ENCODE data around the gene SCIN. TPM values are rescaled to one million over a fixed set of nuclear protein-coding genes. Genes with fewer than 3 reads are reported as not detected.

The SCIN gene
- total and polyA plus RNA-seq, 2 of the 8 experiments (the other 6 are each of a cell fraction or from before 2014, with no cell fraction given) = 0.47 to 1.9 TPM

DNA sequence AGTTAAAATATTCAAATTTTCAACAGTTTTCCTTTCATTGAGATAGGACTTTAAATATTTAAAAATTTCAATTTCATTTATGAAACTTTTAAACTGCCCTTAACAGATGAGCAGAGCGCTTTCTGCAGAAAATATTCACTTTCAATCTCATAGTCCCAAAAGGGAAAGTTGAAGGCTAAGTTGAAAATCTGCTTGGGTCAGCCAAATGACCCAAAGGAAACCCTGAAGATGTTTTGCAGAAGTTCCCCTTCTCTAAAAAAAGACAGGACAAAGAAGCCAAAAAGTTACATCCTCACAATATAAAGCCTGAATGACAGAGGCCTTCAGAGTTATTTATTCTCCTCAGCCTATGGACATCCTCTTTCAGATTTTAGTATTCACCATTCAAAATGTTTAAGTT lies 17.6 kb upstream of the SCIN start:
- no peaks in the 10 kb centered on the region for H3K79me2 ChIP-seq (ENCODE audit: control insufficient read depth in 1 of 2, insufficient read depth in 2 of 2, low read length in 2 of 2)
- H3K9ac ChIP-seq (replicated peaks in 1 of 4; ENCODE audit: extremely low read depth in 1 of 4, low read depth in 3 of 4, low read length in 3 of 4) = no peak overlapping the region
- no peak overlapping the region for H3K18ac ChIP-seq (ENCODE audit: extremely low read depth, low read length)
- H3K4me2 ChIP-seq (ENCODE audit: insufficient read depth in 1 of 2, low read depth in 2 of 2, low read length in 2 of 2) = no peak overlapping the region
- H4K8ac ChIP-seq (ENCODE audit: extremely low read depth, insufficient read depth, low read length) = no peak overlapping the region
- no peaks in the 10 kb centered on the region for H3K23me2 ChIP-seq (ENCODE audit: low read depth, low read length)
- no peak overlapping the region for H2AK5ac ChIP-seq (ENCODE audit: low read depth, low read length)
- no peak overlapping the region for H3K27ac ChIP-seq (ENCODE audit: low read depth, low read length)
- H3K23ac ChIP-seq (ENCODE audit: insufficient read length) = no peak overlapping the region
- no peaks in the 10 kb centered on the region for H3K36me3 ChIP-seq (ENCODE audit: control insufficient read depth in 2 of 4, insufficient read depth in 4 of 4, low read length in 3 of 4)
- POLR2A ChIA-PET (ENCODE audit: partially characterized antibody) = interaction anchor here (1.0 kb wide), 1 partner anchor 19 kb away, joined by 5 read pairs; no protein-coding TSS in a partner anchor
- DNase-seq (ENCODE audit: low read depth in 1 of 2, low spot score in 2 of 2) (no peak), FAIRE-seq (no peak)
- no peak overlapping the region for H2BK20ac ChIP-seq (ENCODE audit: low read length)
- H2AFZ ChIP-seq (ENCODE audit: low read length) = no peak overlapping the region
- H4K91ac ChIP-seq (replicated peaks; ENCODE audit: insufficient read length, low read length) = no peak overlapping the region
- H2BK120ac ChIP-seq (replicated peaks; ENCODE audit: low read depth, low read length) = no peak overlapping the region
- no peaks in the 10 kb centered on the region for H3K27me3 ChIP-seq (replicated peaks in 1 of 4; ENCODE audit: control insufficient read depth in 3 of 4, extremely low read depth in 1 of 4, insufficient read depth in 3 of 4, low read length in 3 of 4)
- no peak overlapping the region for H3K14ac ChIP-seq (ENCODE audit: insufficient read length)
- H3K4me3 ChIP-seq (ENCODE audit: extremely low read depth in 1 of 4, insufficient read depth in 2 of 4, low read depth in 3 of 4, low read length in 4 of 4) = no peak overlapping the region
- no peaks in the 10 kb centered on the region for H4K20me1 ChIP-seq (replicated peaks in 1 of 2; ENCODE audit: control insufficient read depth in 1 of 2, insufficient read depth in 2 of 2, low read length in 2 of 2)
- no peaks in the 10 kb centered on the region for H3K79me1 ChIP-seq (ENCODE audit: low read depth, low read length)
- H3K56ac ChIP-seq (replicated peaks; ENCODE audit: insufficient read length, low read depth, low read length) = no peak overlapping the region
- no peak overlapping the region for H4K5ac ChIP-seq (ENCODE audit: insufficient read length, low read depth, low read length)
- 96% methylated on average over 1 of the region's 1 CpG; no CpG with 5 or more reads in 1 of the 2 experiments for WGBS, 2 experiments (ENCODE audit: extremely low coverage in 1 of 2, insufficient coverage in 1 of 2, insufficient read length in 1 of 2, insufficient replicate concordance in 2 of 2, low coverage in 1 of 2, low lambda C conversion rate in 2 of 2, missing lambda C conversion rate in 1 of 2)
- CTCF ChIA-PET (ENCODE audit: partially characterized antibody) = interaction anchor here (1.4 kb wide), 1 partner anchor 19 kb away, joined by 3 read pairs; no protein-coding TSS in a partner anchor
- no peak overlapping the region for H2BK15ac ChIP-seq (ENCODE audit: low read length)
- peaks cover 0 to 9% of the 10 kb centered on the region in 2 experiments; a peak in 1 of 4 replicates for H3K9me3 ChIP-seq (ENCODE audit: insufficient read depth in 2 of 2, low read depth in 1 of 2, low read length in 1 of 2)
- H2BK5ac ChIP-seq (ENCODE audit: low read depth, low read length) = no peak overlapping the region
- H2BK12ac ChIP-seq (ENCODE audit: low read depth, low read length) = no peak overlapping the region
- no peak for TF ChIP-seq CHD1 (IDR thresholded peaks at IDR 0.05; ENCODE audit: low read depth, low read length)
- TF ChIP-seq POU5F1 (IDR thresholded peaks at IDR 0.05; ENCODE audit: low read depth, low read length) = no peak
- TF ChIP-seq CTBP2 (IDR thresholded peaks at IDR 0.05; ENCODE audit: borderline replicate concordance, insufficient read depth, insufficient read length, low read length) = no peak
- no peak for TF ChIP-seq TBP (IDR thresholded peaks at IDR 0.05; ENCODE audit: low read depth, low read length)
- TF ChIP-seq TAF7 (optimal IDR thresholded peaks at IDR 0.05; ENCODE audit: borderline replicate concordance, low read depth, low read length) = no peak
- TF ChIP-seq FOSL1 (IDR thresholded peaks at IDR 0.05; ENCODE audit: insufficient read depth, low read depth, low read length) = no peak
- no peak overlapping the region for H3K4ac ChIP-seq (replicated peaks; ENCODE audit: insufficient read length, low read depth, low read length)
- H3K4me1 ChIP-seq (replicated peaks in 1 of 4; ENCODE audit: control insufficient read depth in 3 of 4, insufficient read depth in 4 of 4, low read length in 3 of 4) = no peaks in the 10 kb centered on the region; a peak in 2 of 7 replicates
